Measurements from ENCODE around the gene ROPN1B.

Gene ROPN1B

GRCh38 chr3:126003447-126004190, 34.6 kb downstream of the ROPN1B start:
- DNase-seq (ENCODE audit: insufficient read length, low spot score) (no peak), FAIRE-seq (no peak)

- FAIRE-seq (no peak), DNase-seq (ENCODE audit: insufficient read length, low spot score) (no peak)
These were observed 35.2 kb downstream of the ROPN1B start for GRCh38 chr3:126004217-126004616.

GRCh38 chr3:126004692-126005091, 35.7 kb downstream of the ROPN1B start:
- DNase-seq (ENCODE audit: insufficient read length, low spot score), result no peak
- no peak for FAIRE-seq

- FAIRE-seq (no peak), DNase-seq (ENCODE audit: insufficient read length, low spot score) (no peak)
These were observed 37.0 kb downstream of the ROPN1B start for GRCh38 chr3:126005951-126006350.

- FAIRE-seq, result peak; percentile 95
- no peak for DNase-seq (ENCODE audit: insufficient read length, low spot score)
These were observed 39.2 kb downstream of the ROPN1B start for GRCh38 chr3:126008219-126008618.

GRCh38 chr3:126009181-126009580, 40.2 kb downstream of the ROPN1B start:
- FAIRE-seq (no peak), DNase-seq (ENCODE audit: insufficient read length, low spot score) (no peak)

- no peak for DNase-seq (ENCODE audit: insufficient read length, low spot score)
- FAIRE-seq, result no peak
These were observed 44.8 kb downstream of the ROPN1B start for GRCh38 chr3:126013751-126014156.

GRCh38 chr3:126014252-126014651, 45.3 kb downstream of the ROPN1B start:
- DNase-seq (ENCODE audit: insufficient read length, low spot score) (no peak), FAIRE-seq (no peak)

- DNase-seq (ENCODE audit: insufficient read length, low spot score) (no peak), FAIRE-seq (no peak)
These were observed 46.1 kb downstream of the ROPN1B start for GRCh38 chr3:126015075-126015474.

GRCh38 chr3:126016616-126017015, 47.6 kb downstream of the ROPN1B start:
- no peak for FAIRE-seq

GRCh38 chr3:126017362-126017761, 48.4 kb downstream of the ROPN1B start:
- no peak for FAIRE-seq
- DNase-seq (ENCODE audit: insufficient read length, low spot score), result no peak

More at GRCh38 chr3:126016616-126017015, 47.6 kb downstream of the ROPN1B start:
- DNase-seq (ENCODE audit: insufficient read length, low spot score), result no peak

GRCh38 chr3:126018545-126018944, 49.6 kb downstream of the ROPN1B start:
- FAIRE-seq, result no peak
- DNase-seq (ENCODE audit: insufficient read length, low spot score), result no peak

GRCh38 chr3:126018995-126019394, 50.0 kb downstream of the ROPN1B start:
- no peak for FAIRE-seq

GRCh38 chr3:126019683-126020082, 50.7 kb downstream of the ROPN1B start:
- no peak for DNase-seq (ENCODE audit: insufficient read length, low spot score)
- no peak for FAIRE-seq

More at GRCh38 chr3:126018995-126019394, 50.0 kb downstream of the ROPN1B start:
- no peak for DNase-seq (ENCODE audit: insufficient read length, low spot score)

GRCh38 chr3:126021224-126021623, 52.2 kb downstream of the ROPN1B start:
- DNase-seq (ENCODE audit: insufficient read length, low spot score) (no peak), FAIRE-seq (no peak)

GRCh38 chr3:126021702-126022101, 52.7 kb downstream of the ROPN1B start:
- FAIRE-seq (no peak), DNase-seq (ENCODE audit: insufficient read length, low spot score) (no peak)

GRCh38 chr3:126022741-126023359, 53.9 kb downstream of the ROPN1B start:
- DNase-seq (ENCODE audit: insufficient read length, low spot score), result no peak
- no peak for FAIRE-seq

- no peak for DNase-seq (ENCODE audit: insufficient read length, low spot score)
- no peak for FAIRE-seq
These were observed 54.4 kb downstream of the ROPN1B start for GRCh38 chr3:126023390-126023789.

- no peak for FAIRE-seq
- no peak for DNase-seq (ENCODE audit: insufficient read length, low spot score)
These were observed 55.3 kb downstream of the ROPN1B start for GRCh38 chr3:126024049-126024854.

GRCh38 chr3:126025116-126025729, 56.2 kb downstream of the ROPN1B start:
- no peak for DNase-seq (ENCODE audit: insufficient read length, low spot score)
- peak; percentile 20 for FAIRE-seq

- DNase-seq (ENCODE audit: insufficient read length, low spot score) (no peak), FAIRE-seq (no peak)
These were observed 56.9 kb downstream of the ROPN1B start for GRCh38 chr3:126025862-126026261.
